Right lobe of liver (tissue), 6 donors: Measurements from ENCODE around the gene SH2B2. TPM values are rescaled to one million over a fixed set of nuclear protein-coding genes. Genes with fewer than 3 reads are reported as not detected.
A peak's percentile ranks its signal among the peaks of the same experiment; 100 is the strongest.

ENCODE experiments used
- ATAC-seq, 4 donors: fragments of 200-7000 bp; cut with Tn5 transposase; one replicate each; pipeline ENCODE4 v1.9.1; 2020; ENCODE audit warnings: mild to moderate bottlenecking in 4 of 4, moderate library complexity in 4 of 4
- DNase-seq, 3 donors: peaks; one replicate each; pipeline ENCODE4 v3.0.0-alpha.2; 2020
- H3K27ac ChIP-seq, 3 donors: fragments of 200-600 bp; one replicate each; pipeline ENCODE4 v1.8.0; 2022
- H3K27me3 ChIP-seq, 2 donors: fragments of 200-600 bp; one replicate each; pipeline ENCODE4 v1.8.0; 2022
- H3K36me3 ChIP-seq, 4 donors: fragments of 200-600 bp; sonication (generic) in 1 of 4; one replicate each; pipeline versions ENCODE4 v1.5.1 to v1.8.0; 2017 to 2022; ENCODE audit warnings: control low read depth in 1 of 4
- H3K4me1 ChIP-seq, 4 donors: fragments of 200-600 bp; sonication (generic) in 1 of 4; one replicate each; pipeline versions ENCODE4 v1.5.1 to v1.8.0; 2017 to 2022; ENCODE audit warnings: control low read depth in 1 of 4
- H3K4me3 ChIP-seq, 3 donors: fragments of 200-600 bp; one replicate each; pipeline ENCODE4 v1.8.0; 2022
- H3K9me3 ChIP-seq, 4 donors: fragments of 200-600 bp; sonication (generic) in 1 of 4; one replicate each; pipeline versions ENCODE4 v1.5.1 to v1.8.0; 2017 to 2022; ENCODE audit warnings: control low read depth in 1 of 4
- CTCF ChIP-seq, 4 donors: fragments of 200-600 bp in 3 of 4; fragments of 450-650 bp in 1 of 4; IDR thresholded peaks; one replicate each; pipeline versions ENCODE4 v1.5.1 to v1.8.0; 2016 to 2022; ENCODE audit warnings: antibody characterized with exemption in 4 of 4, mild to moderate bottlenecking in 2 of 4
- POLR2A ChIP-seq: fragments of 450-650 bp; IDR thresholded peaks from one replicate; pipeline ENCODE4 v1.6.1; 2017; ENCODE audit warnings: antibody characterized with exemption, mild to moderate bottlenecking
- WGBS: methylation state at CpG from one replicate; pipeline ENCODE4 v1.1.6; 2018; ENCODE audit warnings: low coverage, low lambda C conversion rate; ENCODE audit not compliant: insufficient coverage; ENCODE audit errors: missing lambda C conversion rate; 5-methylcytosine and 5-hydroxymethylcytosine counted together
- intact Hi-C, 2 donors: fragments of 100-400 bp; cut with DNase I; formaldehyde crosslinking; loops; one replicate each; pipeline versions ENCODE4 v1.11.2 to v1.14.1; 2022
- total RNA-seq, 6 experiments: library from RNA; depleted of rRNA in 2 of 6; stranded (reverse); fragments of >200 nt in 2 of 6; fragmentation: NEBNext Ultra II Directional in 3 of 6; extraction: Animal tissue kit (Norgen Biotek cat#: 25700) in 3 of 6; gene quantifications; one replicate each; pipeline versions ENCODE4 v1.1.0 to v1.2.4, GENCODE V29; 2016 to 2023
- donor health status: DM: no; HTN: yes; CAD: no.
- donor health status: DM: no; HTN: no; CAD: no.
- donor health status: DM: no; HTN: no; CAD: no.
- donor health status: DM: no; HTN: yes; CAD: no.
- donor health status: DM: no; HTN: yes; CAD: no.

SH2B2 gene
- total RNA-seq, 6 experiments from 2014 or later, result 1.7 to 3.1 (median 2.6) TPM

GRCh38 chr7:102255916-102256315, 30.8 kb upstream of the SH2B2 start:
- no peak for DNase-seq
- WGBS, result 85% methylated on average over 6 of the region's 15 CpGs
- no peaks in the 10 kb centered on the region for H3K36me3 ChIP-seq
- intact Hi-C loops, result no loop called here
- TF ChIP-seq POLR2A (no peak), CTCF (IDR thresholded peaks at IDR 0.05) (no peak)
- H3K9me3 ChIP-seq, result no peaks in the 10 kb centered on the region
- no peak for ATAC-seq
- H3K27me3 ChIP-seq, result no peaks in the 10 kb centered on the region
- no peak overlapping the region for H3K27ac ChIP-seq
- peaks cover 0 to 32% (median 1%) of the 10 kb centered on the region in 4 donors for H3K4me1 ChIP-seq
- H3K4me3 ChIP-seq, result no peak overlapping the region

GRCh38 chr7:102258073-102258748, 28.5 kb upstream of the SH2B2 start:
- TF ChIP-seq POLR2A, result no peak
- TF ChIP-seq CTCF (IDR thresholded peaks at IDR 0.05), result no peak
- peak overlapping the region in 1 of 3 donors; percentile 4 for H3K4me3 ChIP-seq
- ATAC-seq (peak; percentile 76 to 89 (median 81)), DNase-seq (peak; percentile 68 to 71 (median 69))
- no peaks in the 10 kb centered on the region for H3K9me3 ChIP-seq
- H3K27ac ChIP-seq, result peak overlapping the region in 2 of 3 donors; percentile 56 to 57
- H3K36me3 ChIP-seq, result no peaks in the 10 kb centered on the region
- intact Hi-C loops, result no loop called here
- H3K4me1 ChIP-seq, result peaks cover 0 to 23% (median 1%) of the 10 kb centered on the region in 4 donors
- 68% methylated on average over 8 of the region's 25 CpGs for WGBS
- H3K27me3 ChIP-seq, result no peaks in the 10 kb centered on the region

GRCh38 chr7:102258749-102259107, 27.9 kb upstream of the SH2B2 start:
- intact Hi-C loops, result no loop called here
- ATAC-seq (no peak), DNase-seq (no peak)
- no peaks in the 10 kb centered on the region for H3K9me3 ChIP-seq
- H3K4me1 ChIP-seq, result peaks cover 0 to 18% (median 0%) of the 10 kb centered on the region in 4 donors
- no peaks in the 10 kb centered on the region for H3K27me3 ChIP-seq
- H3K4me3 ChIP-seq, result no peak overlapping the region
- TF ChIP-seq POLR2A, result no peak
- no peak for TF ChIP-seq CTCF (IDR thresholded peaks at IDR 0.05)
- 50% methylated on average over 5 of the region's 12 CpGs for WGBS
- H3K36me3 ChIP-seq, result no peaks in the 10 kb centered on the region
- peak overlapping the region in 2 of 3 donors; percentile 56 to 57 for H3K27ac ChIP-seq

- no peaks in the 10 kb centered on the region for H3K36me3 ChIP-seq
- peaks cover 0 to 15% (median 0%) of the 10 kb centered on the region in 4 donors for H3K4me1 ChIP-seq
- no peak for TF ChIP-seq POLR2A
- TF ChIP-seq CTCF (IDR thresholded peaks at IDR 0.05), result no peak
- DNase-seq (no peak), ATAC-seq (no peak)
- no peak overlapping the region for H3K4me3 ChIP-seq
- no peaks in the 10 kb centered on the region for H3K9me3 ChIP-seq
- WGBS, result 100% methylated on average over 1 of the region's 9 CpGs
- H3K27me3 ChIP-seq, result no peaks in the 10 kb centered on the region
- H3K27ac ChIP-seq, result no peak overlapping the region
- intact Hi-C loops, result no loop called here
Measured at GRCh38 chr7:102260856-102261255, 25.8 kb upstream of the SH2B2 start.
